Activated naive CD8-positive, alpha-beta T cell treated with anti-CD3 and anti-CD28 coated beads for 36 hours (primary cell): ENCODE measurements around the gene MMUT. TPM values are rescaled to one million over a fixed set of nuclear protein-coding genes. Genes with fewer than 3 reads are reported as not detected.

ENCODE experiments used
- DNase-seq: peaks from one replicate; pipeline ENCODE4 v3.0.0; 2021
- H3K27ac Mint-ChIP-seq: one replicate; pipeline ENCODE4 v1.8.0; 2022; ENCODE audit warnings: mild to moderate bottlenecking, moderate library complexity, mixed read lengths
- H3K27me3 Mint-ChIP-seq: one replicate; pipeline ENCODE4 v1.8.0; 2022; ENCODE audit warnings: mild to moderate bottlenecking, mixed read lengths
- H3K36me3 Mint-ChIP-seq: one replicate; pipeline ENCODE4 v1.8.0; 2021; ENCODE audit warnings: mild to moderate bottlenecking, mixed read lengths
- H3K4me1 Mint-ChIP-seq: one replicate; pipeline ENCODE4 v1.8.0; 2021; ENCODE audit warnings: mixed read lengths
- H3K4me3 Mint-ChIP-seq: one replicate; pipeline ENCODE4 v1.8.0; 2022; ENCODE audit warnings: mild to moderate bottlenecking, moderate library complexity, mixed read lengths
- H3K9me3 Mint-ChIP-seq: one replicate; pipeline ENCODE4 v1.8.0; 2022; ENCODE audit warnings: mixed read lengths
- total RNA-seq, 2 experiments: library from RNA; stranded (reverse); gene quantifications; one replicate each; pipeline ENCODE4 v1.2.3, GENCODE V29; 2021

The MMUT gene
- total RNA-seq, 2 experiments from 2014 or later = 11.3 to 11.5 TPM

GRCh38 chr6:49384904-49385303 lies 78.1 kb downstream of the MMUT start:
- Mint-ChIP-seq H3K9me3 (no peaks in the 10 kb centered on the region), H3K27me3 (peaks cover 5% of the 10 kb centered on the region), H3K27ac (no peak overlapping the region), H3K4me1 (no peaks in the 10 kb centered on the region), H3K36me3 (no peaks in the 10 kb centered on the region), H3K4me3 (no peak overlapping the region)
- no peak for DNase-seq

Other genes starting within 250 kb of the MMUT start
- 10 to 100 TPM; 22.5 to 23.9 TPM for gene CENPQ, start 117 bp upstream of the MMUT start, total RNA-seq
- gene GLYATL3, start 36.7 kb upstream of the MMUT start, total RNA-seq = not detected
- gene C6orf141, start 87.4 kb upstream of the MMUT start, total RNA-seq = under 1 TPM; 0.28 to 0.33 TPM
- not detected for gene RHAG, start 173.6 kb upstream of the MMUT start, total RNA-seq